WTC11 (cell line): ENCODE results near the gene DNAH8. TPM values are rescaled to one million over a fixed set of nuclear protein-coding genes. Genes with fewer than 3 reads are reported as not detected.

ENCODE experiments used
- ATAC-seq: fragments of 200-7000 bp; cut with Tn5 transposase; 2 replicates; pipeline ENCODE4 v1.10.0; 2021; ENCODE audit warnings: mild to moderate bottlenecking, moderate library complexity
- CTCF ChIA-PET: fragments of 300-600 bp; sonication (Branson Sonifier 250); formaldehyde crosslinking; loops from one replicate; lab custom pipeline; 2021; ENCODE audit warnings: antibody characterized with exemption; lab: Charles Lee
- POLR2A ChIA-PET: fragments of 350-600 bp; sonication (Branson Sonifier 250); formaldehyde crosslinking; loops from one replicate; lab custom pipeline; 2021; ENCODE audit warnings: antibody characterized with exemption; lab: Charles Lee
- DNase-seq: peaks from one replicate; pipeline ENCODE4 v3.0.0; 2021; ENCODE audit warnings: low spot score
- H3K27ac Mint-ChIP-seq: 2 replicates; pipeline ENCODE4 v1.8.0; 2021; ENCODE audit warnings: mixed read lengths
- H3K27me3 Mint-ChIP-seq: 2 replicates; pipeline ENCODE4 v1.8.0; 2021; ENCODE audit warnings: low read depth, mild to moderate bottlenecking, moderate library complexity, mixed read lengths
- H3K36me3 Mint-ChIP-seq: 2 replicates; pipeline ENCODE4 v1.8.0; 2021; ENCODE audit warnings: mixed read lengths
- H3K4me1 Mint-ChIP-seq: 2 replicates; pipeline ENCODE4 v1.8.0; 2022; ENCODE audit warnings: mixed read lengths
- H3K4me3 Mint-ChIP-seq: 2 replicates; pipeline ENCODE4 v1.8.0; 2021; ENCODE audit warnings: mild to moderate bottlenecking, moderate library complexity, mixed read lengths
- H3K9me3 Mint-ChIP-seq: 2 replicates; pipeline ENCODE4 v1.8.0; 2021; ENCODE audit warnings: mixed read lengths
- CBFB ChIP-seq: sonication (generic); formaldehyde crosslinking; IDR thresholded peaks from 2 replicates; pipeline ENCODE4 v1.8.1; 2022; ENCODE audit warnings: mild to moderate bottlenecking, low read depth, missing genetic modification reagents
- CREB1 ChIP-seq: sonication (generic); formaldehyde crosslinking; IDR thresholded peaks from 2 replicates; pipeline ENCODE4 v1.8.0; 2023; ENCODE audit warnings: mild to moderate bottlenecking, missing genetic modification reagents
- CREM ChIP-seq: sonication (generic); formaldehyde crosslinking; IDR thresholded peaks from 2 replicates; pipeline ENCODE4 v1.8.1; 2022; ENCODE audit warnings: mild to moderate bottlenecking, missing genetic modification reagents, moderate library complexity
- E2F5 ChIP-seq: sonication (generic); formaldehyde crosslinking; IDR thresholded peaks from 2 replicates; pipeline ENCODE4 v1.8.1; 2022; ENCODE audit warnings: mild to moderate bottlenecking, moderate library complexity, missing genetic modification reagents
- ELF4 ChIP-seq: sonication (generic); formaldehyde crosslinking; IDR thresholded peaks from 2 replicates; pipeline ENCODE4 v1.8.1; 2022; ENCODE audit warnings: low read depth, mild to moderate bottlenecking, moderate library complexity, missing genetic modification reagents
- ETV6 ChIP-seq: sonication (generic); formaldehyde crosslinking; IDR thresholded peaks from 2 replicates; pipeline ENCODE4 v1.8.1; 2022; ENCODE audit warnings: mild to moderate bottlenecking, missing genetic modification reagents
- FOXJ3 ChIP-seq: sonication (generic); formaldehyde crosslinking; IDR thresholded peaks from 2 replicates; pipeline ENCODE4 v1.9.0; 2021; ENCODE audit warnings: missing genetic modification reagents, mild to moderate bottlenecking, borderline replicate concordance
- FOXP1 ChIP-seq: sonication (generic); formaldehyde crosslinking; IDR thresholded peaks from 2 replicates; pipeline ENCODE4 v1.8.0; 2022; ENCODE audit warnings: missing genetic modification reagents, mild to moderate bottlenecking, moderate library complexity, borderline replicate concordance
- GABPB1 ChIP-seq: sonication (generic); formaldehyde crosslinking; IDR thresholded peaks from 2 replicates; pipeline ENCODE4 v1.8.1; 2023; ENCODE audit warnings: mild to moderate bottlenecking, missing genetic modification reagents
- GTF2I ChIP-seq: fragments of 250-450 bp; sonication (Bioruptor Pico); conservative IDR thresholded peaks from 2 replicates; pipeline ENCODE4 v1.4.0; 2021; ENCODE audit warnings: mild to moderate bottlenecking
- JUN ChIP-seq: sonication (generic); formaldehyde crosslinking; IDR thresholded peaks from 2 replicates; pipeline ENCODE4 v1.8.0; 2023; ENCODE audit warnings: mild to moderate bottlenecking, missing genetic modification reagents
- MXD4 ChIP-seq: fragments of 250-450 bp; sonication (Bioruptor Pico); IDR thresholded peaks from 2 replicates; pipeline ENCODE4 v1.8.0; 2021; ENCODE audit warnings: mild to moderate bottlenecking, moderate library complexity, borderline replicate concordance
- NFATC4 ChIP-seq: fragments of 250-450 bp; sonication (Bioruptor Pico); IDR thresholded peaks from 2 replicates; pipeline ENCODE4 v1.9.0; 2021; ENCODE audit warnings: mild to moderate bottlenecking
- PRRX2 ChIP-seq: fragments of 250-450 bp; sonication (Bioruptor Pico); IDR thresholded peaks from 2 replicates; pipeline ENCODE4 v1.8.0; 2021; ENCODE audit warnings: mild to moderate bottlenecking
- SOX15 ChIP-seq: fragments of 250-450 bp; sonication (Bioruptor Pico); IDR thresholded peaks from 2 replicates; pipeline ENCODE4 v1.9.0; 2021; ENCODE audit warnings: mild to moderate bottlenecking
- STAT6 ChIP-seq: sonication (generic); formaldehyde crosslinking; conservative IDR thresholded peaks from 2 replicates; pipeline ENCODE4 v1.8.1; 2023; ENCODE audit warnings: mild to moderate bottlenecking, low read depth, missing genetic modification reagents, moderate library complexity
- TP53 ChIP-seq: sonication (generic); formaldehyde crosslinking; IDR thresholded peaks from 2 replicates; pipeline ENCODE4 v1.8.1; 2023; ENCODE audit warnings: mild to moderate bottlenecking, missing genetic modification reagents
- ZNF138 ChIP-seq: sonication (generic); formaldehyde crosslinking; conservative IDR thresholded peaks from 2 replicates; pipeline ENCODE4 v1.8.1; 2022; ENCODE audit warnings: mild to moderate bottlenecking, moderate library complexity, missing genetic modification reagents
- ZNF219 ChIP-seq: sonication (generic); formaldehyde crosslinking; IDR thresholded peaks from 2 replicates; pipeline ENCODE4 v1.8.0; 2023; ENCODE audit warnings: missing genetic modification reagents, mild to moderate bottlenecking, borderline replicate concordance
- ZNF425 ChIP-seq: fragments of 250-450 bp; sonication (Bioruptor Pico); conservative IDR thresholded peaks from 2 replicates; pipeline ENCODE4 v1.9.0; 2021; ENCODE audit warnings: mild to moderate bottlenecking
- total RNA-seq: library from RNA; stranded (reverse); gene quantifications from 3 replicates; pipeline ENCODE4 v1.2.3, GENCODE V29; 2021
- TF ChIP-seq, protein P1 (sequence below): fragments of 250-450 bp; sonication (Bioruptor Pico); IDR thresholded peaks from 2 replicates; pipeline ENCODE4 v1.9.0; 2021; ENCODE audit warnings: mild to moderate bottlenecking
- TF ChIP-seq, protein P2 (sequence below): sonication (generic); formaldehyde crosslinking; IDR thresholded peaks from 2 replicates; pipeline ENCODE4 v1.8.0; 2023; ENCODE audit warnings: missing genetic modification reagents
- TF ChIP-seq, protein P3 (sequence below): sonication (generic); formaldehyde crosslinking; IDR thresholded peaks from 2 replicates; pipeline ENCODE4 v1.8.0; 2022; ENCODE audit warnings: mild to moderate bottlenecking, missing genetic modification reagents

Gene DNAH8
- total RNA-seq, 1 experiment from 2014 or later, result 0.02 TPM

- CTCF ChIA-PET, result no interaction called here
- Mint-ChIP-seq H3K4me3 (no peak overlapping the region), H3K9me3 (peaks cover 21% of the 10 kb centered on the region), H3K27ac (no peak overlapping the region), H3K36me3 (peaks cover 21% of the 10 kb centered on the region), H3K27me3 (peaks cover 23% of the 10 kb centered on the region), H3K4me1 (peaks cover 10% of the 10 kb centered on the region)
- ATAC-seq (no peak), DNase-seq (no peak)
- POLR2A ChIA-PET, result interaction anchor here (0.6 kb wide), 1 partner anchor 114 kb away, joined by 5 read pairs; no protein-coding TSS in a partner anchor
- TF ChIP-seq, protein P1, sequence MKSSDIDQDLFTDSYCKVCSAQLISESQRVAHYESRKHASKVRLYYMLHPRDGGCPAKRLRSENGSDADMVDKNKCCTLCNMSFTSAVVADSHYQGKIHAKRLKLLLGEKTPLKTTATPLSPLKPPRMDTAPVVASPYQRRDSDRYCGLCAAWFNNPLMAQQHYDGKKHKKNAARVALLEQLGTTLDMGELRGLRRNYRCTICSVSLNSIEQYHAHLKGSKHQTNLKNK (CRISPR knock-in tag), result no peak
- TF ChIP-seq CREM (CRISPR knock-in tag), result no peak
- TF ChIP-seq ZNF425 (CRISPR knock-in tag), result no peak
- TF ChIP-seq STAT6 (CRISPR knock-in tag), result no peak
- TF ChIP-seq, protein P2, sequence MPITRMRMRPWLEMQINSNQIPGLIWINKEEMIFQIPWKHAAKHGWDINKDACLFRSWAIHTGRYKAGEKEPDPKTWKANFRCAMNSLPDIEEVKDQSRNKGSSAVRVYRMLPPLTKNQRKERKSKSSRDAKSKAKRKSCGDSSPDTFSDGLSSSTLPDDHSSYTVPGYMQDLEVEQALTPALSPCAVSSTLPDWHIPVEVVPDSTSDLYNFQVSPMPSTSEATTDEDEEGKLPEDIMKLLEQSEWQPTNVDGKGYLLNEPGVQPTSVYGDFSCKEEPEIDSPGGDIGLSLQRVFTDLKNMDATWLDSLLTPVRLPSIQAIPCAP, result no peak
- TF ChIP-seq ZNF219, result no peak
- no peak for TF ChIP-seq MXD4
- TF ChIP-seq, protein P3, sequence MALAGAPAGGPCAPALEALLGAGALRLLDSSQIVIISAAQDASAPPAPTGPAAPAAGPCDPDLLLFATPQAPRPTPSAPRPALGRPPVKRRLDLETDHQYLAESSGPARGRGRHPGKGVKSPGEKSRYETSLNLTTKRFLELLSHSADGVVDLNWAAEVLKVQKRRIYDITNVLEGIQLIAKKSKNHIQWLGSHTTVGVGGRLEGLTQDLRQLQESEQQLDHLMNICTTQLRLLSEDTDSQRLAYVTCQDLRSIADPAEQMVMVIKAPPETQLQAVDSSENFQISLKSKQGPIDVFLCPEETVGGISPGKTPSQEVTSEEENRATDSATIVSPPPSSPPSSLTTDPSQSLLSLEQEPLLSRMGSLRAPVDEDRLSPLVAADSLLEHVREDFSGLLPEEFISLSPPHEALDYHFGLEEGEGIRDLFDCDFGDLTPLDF (CRISPR knock-in tag), result no peak
- no peak for TF ChIP-seq CBFB (CRISPR knock-in tag)
- no peak for TF ChIP-seq ELF4 (CRISPR knock-in tag)
- no peak for TF ChIP-seq E2F5 (CRISPR knock-in tag)
- TF ChIP-seq SOX15 (CRISPR knock-in tag), result no peak
- no peak for TF ChIP-seq PRRX2 (CRISPR knock-in tag)
- TF ChIP-seq NFATC4 (CRISPR knock-in tag), result no peak
- TF ChIP-seq JUN (CRISPR knock-in tag), result no peak
- no peak for TF ChIP-seq GABPB1 (CRISPR knock-in tag)
- TF ChIP-seq TP53 (CRISPR knock-in tag), result no peak
- no peak for TF ChIP-seq FOXP1 (CRISPR knock-in tag)
Observed at GRCh38 chr6:38705924-38706323, 9.2 kb upstream of the DNAH8 start.

DNA sequence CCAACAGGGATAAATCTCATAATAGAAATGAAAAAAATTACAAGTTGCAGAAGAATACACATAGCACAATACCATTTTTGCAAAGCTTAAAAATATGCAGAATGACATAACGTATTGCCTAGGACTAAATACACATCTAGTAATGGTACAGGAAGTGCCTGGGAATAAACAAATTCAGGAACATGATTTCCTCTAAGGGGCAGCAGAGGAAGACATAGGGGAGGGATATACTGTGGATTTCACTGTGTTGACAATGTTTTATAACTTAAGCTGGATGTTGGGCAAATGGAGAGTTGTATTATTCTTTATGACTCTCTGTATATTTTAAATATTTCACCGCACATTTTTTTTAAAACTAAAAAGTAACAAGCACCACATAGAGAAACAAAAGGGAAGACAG lies 6.6 kb upstream of the DNAH8 start:
- POLR2A ChIA-PET, result no interaction called here
- Mint-ChIP-seq H3K36me3 (peaks cover 4% of the 10 kb centered on the region), H3K4me1 (peaks cover 1% of the 10 kb centered on the region), H3K4me3 (no peak overlapping the region), H3K27ac (no peak overlapping the region), H3K9me3 (peaks cover 15% of the 10 kb centered on the region), H3K27me3 (peaks cover 32% of the 10 kb centered on the region)
- CTCF ChIA-PET, result no interaction called here
- DNase-seq, result no peak
- ATAC-seq, result no peak
- TF ChIP-seq FOXJ3 (no peak), ZNF138 (CRISPR knock-in tag) (no peak), ETV6 (CRISPR knock-in tag) (no peak), GTF2I (CRISPR knock-in tag) (no peak), CREB1 (CRISPR knock-in tag) (no peak), FOXP1 (CRISPR knock-in tag) (no peak)
